ENCODE measurements around the gene IVL.

DNA sequence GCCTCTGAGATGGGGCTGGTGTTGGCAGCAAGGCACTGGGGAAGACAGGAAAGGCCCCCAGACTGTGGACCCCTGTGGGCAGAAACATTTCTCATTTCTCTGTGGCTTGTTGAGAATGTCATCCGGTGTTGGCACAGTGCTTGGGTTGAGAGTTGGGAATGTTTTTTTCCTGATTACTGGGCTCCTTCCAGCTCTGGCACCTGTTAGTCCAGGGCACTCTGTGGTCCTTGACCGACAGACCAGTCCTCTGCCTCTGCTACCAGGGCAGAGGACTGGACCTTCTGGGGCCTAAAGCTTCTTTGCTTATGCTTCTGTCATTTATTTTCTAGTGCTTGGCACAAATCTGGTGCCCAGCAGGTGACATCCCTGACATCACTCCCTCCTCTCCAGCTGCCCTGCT is 33.8 kb downstream of the IVL start:
- TF ChIP-seq, protein P1, sequence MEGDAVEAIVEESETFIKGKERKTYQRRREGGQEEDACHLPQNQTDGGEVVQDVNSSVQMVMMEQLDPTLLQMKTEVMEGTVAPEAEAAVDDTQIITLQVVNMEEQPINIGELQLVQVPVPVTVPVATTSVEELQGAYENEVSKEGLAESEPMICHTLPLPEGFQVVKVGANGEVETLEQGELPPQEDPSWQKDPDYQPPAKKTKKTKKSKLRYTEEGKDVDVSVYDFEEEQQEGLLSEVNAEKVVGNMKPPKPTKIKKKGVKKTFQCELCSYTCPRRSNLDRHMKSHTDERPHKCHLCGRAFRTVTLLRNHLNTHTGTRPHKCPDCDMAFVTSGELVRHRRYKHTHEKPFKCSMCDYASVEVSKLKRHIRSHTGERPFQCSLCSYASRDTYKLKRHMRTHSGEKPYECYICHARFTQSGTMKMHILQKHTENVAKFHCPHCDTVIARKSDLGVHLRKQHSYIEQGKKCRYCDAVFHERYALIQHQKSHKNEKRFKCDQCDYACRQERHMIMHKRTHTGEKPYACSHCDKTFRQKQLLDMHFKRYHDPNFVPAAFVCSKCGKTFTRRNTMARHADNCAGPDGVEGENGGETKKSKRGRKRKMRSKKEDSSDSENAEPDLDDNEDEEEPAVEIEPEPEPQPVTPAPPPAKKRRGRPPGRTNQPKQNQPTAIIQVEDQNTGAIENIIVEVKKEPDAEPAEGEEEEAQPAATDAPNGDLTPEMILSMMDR (IDR thresholded peaks at IDR 0.05), result no peak
- TF ChIP-seq EP300 (IDR thresholded peaks at IDR 0.05; ENCODE audit: borderline replicate concordance in 1 of 2, low read depth in 1 of 2, low read length in 1 of 2) (no peak), POLR2AphosphoS5 (IDR thresholded peaks at IDR 0.05; ENCODE audit: low read depth, low read length) (no peak), EZH2phosphoT487 (IDR thresholded peaks at IDR 0.05; ENCODE audit: borderline replicate concordance, low read depth) (no peak), TEAD4 (IDR thresholded peaks at IDR 0.05; ENCODE audit: borderline replicate concordance, insufficient read depth) (no peak), GABPA (IDR thresholded peaks at IDR 0.05; ENCODE audit: low read depth) (no peak), CHD2 (IDR thresholded peaks at IDR 0.05; ENCODE audit: low read length, partially characterized antibody) (no peak), FOSL2 (IDR thresholded peaks at IDR 0.05; ENCODE audit: borderline replicate concordance, low read depth) (no peak), JUND (IDR thresholded peaks at IDR 0.05) (no peak), RXRA (IDR thresholded peaks at IDR 0.05; ENCODE audit: borderline replicate concordance, low read depth) (no peak), TAF1 (IDR thresholded peaks at IDR 0.05; ENCODE audit: borderline replicate concordance, low read depth, low read length) (no peak)
- TF ChIP-seq, protein P2, sequence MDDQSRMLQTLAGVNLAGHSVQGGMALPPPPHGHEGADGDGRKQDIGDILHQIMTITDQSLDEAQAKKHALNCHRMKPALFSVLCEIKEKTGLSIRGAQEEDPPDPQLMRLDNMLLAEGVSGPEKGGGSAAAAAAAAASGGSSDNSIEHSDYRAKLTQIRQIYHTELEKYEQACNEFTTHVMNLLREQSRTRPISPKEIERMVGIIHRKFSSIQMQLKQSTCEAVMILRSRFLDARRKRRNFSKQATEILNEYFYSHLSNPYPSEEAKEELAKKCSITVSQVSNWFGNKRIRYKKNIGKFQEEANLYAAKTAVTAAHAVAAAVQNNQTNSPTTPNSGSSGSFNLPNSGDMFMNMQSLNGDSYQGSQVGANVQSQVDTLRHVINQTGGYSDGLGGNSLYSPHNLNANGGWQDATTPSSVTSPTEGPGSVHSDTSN (IDR thresholded peaks at IDR 0.05), result no peak
